LNCaP clone FGC (cell line): ENCODE data around the gene ZNF76.
A peak's percentile ranks its signal among the peaks of the same experiment; 100 is the strongest.

Experiments used
- DNase-seq: peaks from one replicate; pipeline ENCODE4 v3.0.0-alpha.2; 2011; ENCODE audit warnings: low read depth
- H3K4me3 ChIP-seq: 2 replicates; pipeline ENCODE4 v1.5.1; 2011; ENCODE audit warnings: mild to moderate bottlenecking, low read depth, low read length, control low read depth
- CTCF ChIP-seq: IDR thresholded peaks from 2 replicates; pipeline ENCODE4 v1.5.1; 2012; ENCODE audit warnings: mild to moderate bottlenecking; ENCODE audit not compliant: control insufficient read depth, insufficient read depth; ENCODE audit errors: extremely low read depth

Gene ZNF76

GRCh38 chr6:35295521-35296315, 36.2 kb downstream of the ZNF76 start:
- no peak for DNase-seq
- H3K4me3 ChIP-seq, result no peak overlapping the region
- no peak for TF ChIP-seq CTCF

GRCh38 chr6:35296931-35297600, 37.5 kb downstream of the ZNF76 start:
- DNase-seq, result no peak
- H3K4me3 ChIP-seq, result peak overlapping the region; percentile 83
- no peak for TF ChIP-seq CTCF

- TF ChIP-seq CTCF, result peak; percentile 99
- peak; percentile 69 for DNase-seq
- H3K4me3 ChIP-seq, result peak within 1 kb of the TSS; percentile 83
These were observed 38.3 kb downstream of the ZNF76 start, which contains the start of gene DEF6 for GRCh38 chr6:35297601-35298481. TSS of gene DEF6 (plus strand) at chr6:35297818. CDS start at chr6:35297857, 39 bp downstream.

GRCh38 chr6:35298625-35299140, 39.1 kb downstream of the ZNF76 start:
- H3K4me3 ChIP-seq, result peak overlapping the region; percentile 83
- no peak for DNase-seq
- no peak for TF ChIP-seq CTCF

- DNase-seq, result no peak
- no peak for TF ChIP-seq CTCF
- H3K4me3 ChIP-seq, result no peak overlapping the region
These were observed 40.1 kb downstream of the ZNF76 start for GRCh38 chr6:35299674-35300073.

GRCh38 chr6:35300848-35301247, 41.3 kb downstream of the ZNF76 start:
- no peak for TF ChIP-seq CTCF
- no peak overlapping the region for H3K4me3 ChIP-seq
- no peak for DNase-seq
